NCI-H2107 treated with DMSO at 0.1 percent for 48 hours (cell line): ENCODE results near the gene SFXN1.
"Not testable (repeated sequence)": the region's sequence is repeated elsewhere in the genome, so short reads cannot be mapped to it uniquely, and the experiment has no call there.

ENCODE experiments used
- DNase-seq: peaks from one replicate; lab custom pipeline; 2025; ENCODE audit not compliant: unreplicated experiment; lab: John Stamatoyannopoulos, UW

SFXN1 gene

GRCh38 chr5:175493260-175493659 is 14.9 kb downstream of the SFXN1 start:
- no peak for DNase-seq

GRCh38 chr5:175493726-175494125 is 15.4 kb downstream of the SFXN1 start:
- no peak for DNase-seq

GRCh38 chr5:175494264-175495183 is 16.2 kb downstream of the SFXN1 start:
- no peak for DNase-seq

- no peak for DNase-seq
Observed at GRCh38 chr5:175501759-175502158, 23.4 kb downstream of the SFXN1 start.

DNA sequence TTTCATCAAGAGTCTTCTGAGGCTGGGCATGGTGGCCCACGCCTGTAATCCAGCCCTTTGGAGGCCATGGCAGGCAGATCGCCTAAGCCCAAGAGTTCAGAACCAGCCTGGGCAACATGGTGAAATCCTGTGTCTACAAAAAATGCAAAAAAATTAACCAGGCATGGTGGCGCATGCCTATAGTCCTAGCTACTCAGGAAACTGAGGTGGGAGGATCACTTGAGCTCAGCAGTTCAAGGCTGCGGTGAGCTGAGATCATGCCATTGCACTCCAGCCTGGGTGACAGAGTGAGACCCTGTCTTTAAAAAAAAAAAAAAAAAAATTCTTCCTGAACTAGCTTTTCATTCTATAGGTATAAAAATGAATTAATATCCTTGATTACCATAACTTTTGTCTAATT is 29.3 kb downstream of the SFXN1 start:
- DNase-seq = not testable (repeated sequence)

GRCh38 chr5:175508896-175509295 is 30.5 kb downstream of the SFXN1 start:
- no peak for DNase-seq

DNA sequence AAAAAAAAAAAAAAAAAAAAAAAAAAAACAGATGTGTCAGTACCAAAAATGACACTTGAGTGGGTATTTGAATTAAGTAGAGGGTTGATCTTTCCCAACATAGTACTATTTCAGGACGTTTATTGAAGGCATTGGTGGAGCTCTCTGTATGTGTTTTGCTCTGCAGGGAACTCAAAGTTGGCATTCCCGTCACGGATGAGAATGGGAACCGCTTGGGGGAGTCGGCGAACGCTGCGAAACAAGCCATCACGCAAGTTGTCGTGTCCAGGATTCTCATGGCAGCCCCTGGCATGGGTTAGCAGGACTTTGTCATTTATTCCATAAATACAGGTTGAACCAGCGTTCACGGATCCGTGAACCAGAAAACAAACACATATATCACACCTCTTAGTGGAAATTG is 34.9 kb downstream of the SFXN1 start:
- no peak for DNase-seq

GRCh38 chr5:175513726-175514125 is 35.4 kb downstream of the SFXN1 start:
- DNase-seq = no peak

DNA sequence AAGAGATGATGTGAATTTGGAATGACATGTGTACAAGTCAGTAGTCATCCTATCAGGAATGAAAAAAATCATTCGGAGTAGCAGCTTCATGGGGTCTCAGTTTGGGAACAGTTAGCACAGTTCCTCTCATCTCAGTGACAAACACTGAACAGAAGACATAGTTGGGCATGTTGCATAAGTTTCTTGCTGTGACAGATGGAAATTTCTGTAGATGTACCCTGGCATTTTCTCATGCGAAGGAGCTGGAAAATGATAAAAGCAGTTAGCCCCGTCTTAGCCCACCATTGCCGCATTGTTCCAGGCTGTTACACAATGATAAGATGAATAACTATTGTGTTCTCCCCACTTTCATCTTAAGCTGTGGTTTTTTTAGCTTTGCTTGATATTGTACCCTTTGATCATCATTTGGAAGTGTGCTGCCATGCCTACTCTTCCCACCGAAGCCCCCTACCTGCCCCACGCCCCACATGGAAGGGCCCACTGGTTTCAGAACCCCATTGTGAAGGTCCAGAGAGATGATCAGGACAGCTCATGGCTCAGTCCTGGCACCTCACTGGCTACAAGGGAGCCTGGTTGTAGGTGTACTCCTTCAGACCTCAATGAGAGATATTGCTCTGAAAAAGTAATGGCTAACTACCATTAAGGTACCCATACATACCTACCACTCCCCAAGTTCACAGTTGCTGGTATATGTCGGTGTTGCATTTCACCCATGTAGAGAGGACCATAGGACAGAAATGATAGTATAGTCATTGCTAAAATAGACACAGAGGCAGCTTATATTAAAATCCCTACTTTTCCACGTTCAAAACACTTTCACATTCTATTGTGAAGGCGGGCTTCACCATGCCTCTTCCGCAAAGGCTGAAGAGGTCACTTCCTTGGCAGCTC is 38.8 kb downstream of the SFXN1 start:
- DNase-seq = no peak

DNA sequence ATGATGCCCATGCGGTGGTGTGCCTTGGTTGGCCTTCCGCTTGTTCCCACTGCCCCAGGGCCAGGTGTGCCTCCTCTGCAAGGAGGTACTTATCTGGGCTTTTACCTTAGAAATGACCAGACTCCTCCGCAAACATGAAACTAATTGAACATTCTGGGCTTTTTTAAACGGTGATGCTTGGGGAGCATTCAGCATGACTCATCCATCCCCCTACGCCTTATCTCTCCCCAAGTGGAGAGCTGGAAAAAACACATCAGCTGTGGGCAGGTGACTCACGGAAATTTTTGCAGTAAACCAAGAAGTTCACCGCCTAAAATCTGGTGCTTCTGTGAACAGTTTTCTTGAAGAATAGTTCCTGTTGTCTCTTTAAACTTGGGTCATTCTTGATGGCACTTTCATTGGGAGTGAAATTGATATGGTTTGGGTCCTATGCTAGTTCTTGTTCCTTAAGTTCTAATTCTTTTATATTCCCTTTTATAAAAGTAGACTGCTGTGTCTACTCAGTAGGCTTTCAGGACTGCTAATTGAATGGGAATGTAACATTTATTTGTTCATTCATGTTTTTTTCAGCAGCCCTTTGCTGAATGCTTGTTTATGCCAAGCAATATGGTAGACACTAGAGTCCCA is 39.6 kb downstream of the SFXN1 start:
- DNase-seq = no peak

GRCh38 chr5:175519006-175519405 is 40.6 kb downstream of the SFXN1 start:
- DNase-seq = no peak

- DNase-seq = no peak
Observed at GRCh38 chr5:175520321-175520720, 42.0 kb downstream of the SFXN1 start.

DNA sequence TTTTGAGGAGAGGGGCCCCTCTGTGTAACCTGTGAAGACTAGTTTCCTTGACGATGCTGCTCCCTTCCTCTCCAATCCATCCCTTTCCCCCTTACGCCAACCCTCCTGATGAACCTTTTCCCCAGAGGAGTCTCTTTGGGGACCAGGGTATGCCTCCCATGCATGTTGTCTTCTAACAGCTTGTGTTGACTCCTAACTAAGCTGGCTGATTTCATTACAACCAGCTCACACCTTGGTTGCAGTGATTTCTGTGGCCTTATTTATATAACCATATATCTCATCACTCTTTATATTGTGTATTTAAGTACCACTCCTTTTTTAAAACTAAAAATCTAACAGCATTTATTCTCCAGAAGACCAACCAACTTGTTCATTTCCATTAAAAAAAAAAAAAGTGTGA is 42.5 kb downstream of the SFXN1 start:
- no peak for DNase-seq

DNA sequence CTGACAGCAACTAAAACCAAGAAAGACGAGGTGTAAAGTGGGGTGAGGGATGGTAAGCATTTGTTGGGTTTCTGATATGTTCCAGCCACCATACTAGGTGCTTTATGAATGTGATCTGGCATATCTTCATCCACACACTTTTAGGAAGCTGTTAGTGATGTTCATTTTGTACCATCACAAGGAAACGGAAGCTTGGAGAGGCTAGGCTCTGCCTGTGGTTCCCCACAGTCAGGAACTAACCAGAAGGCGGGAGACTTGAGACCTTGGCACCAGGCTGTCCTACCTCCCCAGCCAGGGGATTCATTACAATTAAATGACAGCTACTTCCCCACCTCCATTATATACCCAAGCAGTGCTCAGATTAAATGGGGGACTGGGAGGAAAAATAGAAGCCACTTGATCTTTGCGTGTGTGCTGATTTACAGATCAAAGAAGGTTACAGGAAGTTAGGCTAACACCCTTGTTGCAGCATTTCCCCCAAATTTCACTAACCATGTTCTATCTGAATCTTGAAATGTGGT is 43.0 kb downstream of the SFXN1 start:
- DNase-seq = no peak

- no peak for DNase-seq
Observed at GRCh38 chr5:175523292-175523691, 44.9 kb downstream of the SFXN1 start.

- DNase-seq = no peak
Observed at GRCh38 chr5:175524211-175524610, 45.9 kb downstream of the SFXN1 start.

GRCh38 chr5:175526691-175527090 is 48.3 kb downstream of the SFXN1 start:
- DNase-seq = no peak

- DNase-seq = no peak
Observed at GRCh38 chr5:175531361-175531760, 53.0 kb downstream of the SFXN1 start.

GRCh38 chr5:175534070-175534932 is 55.9 kb downstream of the SFXN1 start:
- DNase-seq = peak; percentile 13

DNA sequence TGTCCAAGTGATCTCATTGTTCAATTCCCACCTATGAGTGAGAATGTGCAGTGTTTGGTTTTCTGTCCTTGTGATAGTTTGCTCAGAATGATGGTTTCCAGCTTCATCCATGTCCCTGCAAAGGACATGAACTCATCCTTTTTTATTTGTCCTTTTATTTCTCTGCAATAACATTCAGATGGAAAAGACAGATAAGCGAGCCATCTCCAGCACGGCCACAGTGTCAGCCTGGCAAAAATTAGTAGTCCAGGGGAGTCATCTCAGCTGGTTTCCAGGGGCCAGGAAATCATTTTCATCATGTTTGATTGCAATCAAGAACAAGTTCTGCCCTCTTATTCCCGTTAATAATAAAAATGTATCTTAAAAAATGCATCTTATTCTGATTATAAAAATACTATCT is 57.0 kb downstream of the SFXN1 start:
- DNase-seq = not testable (repeated sequence)
